GM19328 (cell line): ENCODE data around the gene LCN1.

Source experiments
- ATAC-seq: cut with Tn5 transposase; IDR thresholded peaks from one replicate; pipeline ENCODE4 v1.9.1; 2021; ENCODE audit warnings: mild to moderate bottlenecking, moderate library complexity; ENCODE audit not compliant: unreplicated experiment

The LCN1 gene

GRCh38 chr9:135565636-135566035, 44.4 kb downstream of the LCN1 start:
- ATAC-seq: no peak

GRCh38 chr9:135566552-135566951, 45.3 kb downstream of the LCN1 start:
- ATAC-seq: no peak

GRCh38 chr9:135567311-135567710, 46.1 kb downstream of the LCN1 start:
- ATAC-seq: no peak

- no peak for ATAC-seq
These were observed 46.8 kb downstream of the LCN1 start for GRCh38 chr9:135568026-135568425.

- ATAC-seq: no peak
These were observed 49.2 kb downstream of the LCN1 start for GRCh38 chr9:135570456-135570855.

GRCh38 chr9:135572233-135572632, 51.0 kb downstream of the LCN1 start:
- ATAC-seq: no peak

- ATAC-seq: no peak
These were observed 51.9 kb downstream of the LCN1 start for GRCh38 chr9:135573124-135573523.

GRCh38 chr9:135574331-135574730, 53.1 kb downstream of the LCN1 start:
- no peak for ATAC-seq

- no peak for ATAC-seq
These were observed 53.7 kb downstream of the LCN1 start for GRCh38 chr9:135574943-135575342.
